HG03460 (cell line): ENCODE results near the gene TMEM95.

Experiments used
- ATAC-seq: cut with Tn5 transposase; IDR thresholded peaks from one replicate; pipeline ENCODE4 v1.9.1; 2021; ENCODE audit not compliant: unreplicated experiment

Gene TMEM95

GRCh38 chr17:7355053-7355452 lies at the start of gene TMEM95:
TMEM95 (plus strand) TSS chr17:7355156; CDS start chr17:7355205, 49 bp downstream.
- no peak for ATAC-seq

GRCh38 chr17:7306911-7307685 lies 47.9 kb upstream of the TMEM95 start, which contains the start of gene EIF5A:
EIF5A (plus strand) TSS chr17:7307628; CDS start chr17:7309636, 2,008 bp downstream.
- peak; percentile 56 for ATAC-seq

GRCh38 chr17:7307686-7308624 lies 47.0 kb upstream of the TMEM95 start:
- ATAC-seq = no peak

- no peak for ATAC-seq
Measured at GRCh38 chr17:7308625-7309433, 46.1 kb upstream of the TMEM95 start.

- no peak for ATAC-seq
Measured at GRCh38 chr17:7309628-7310027, 45.3 kb upstream of the TMEM95 start.

- ATAC-seq = no peak
Measured at GRCh38 chr17:7311110-7311705, 43.7 kb upstream of the TMEM95 start.

- ATAC-seq = no peak
Measured at GRCh38 chr17:7312432-7313087, 42.4 kb upstream of the TMEM95 start.

GRCh38 chr17:7313088-7313889 lies 41.7 kb upstream of the TMEM95 start:
- no peak for ATAC-seq

- ATAC-seq = no peak
Measured at GRCh38 chr17:7313890-7314718, 40.9 kb upstream of the TMEM95 start.

GRCh38 chr17:7314719-7315569 lies 40.0 kb upstream of the TMEM95 start, which contains the start of gene GPS2:
GPS2 (minus strand) TSS chr17:7315360; CDS start chr17:7315052, 308 bp downstream.
- ATAC-seq = peak; percentile 77

GRCh38 chr17:7315570-7316235 lies 39.3 kb upstream of the TMEM95 start:
- ATAC-seq = no peak

- ATAC-seq = no peak
Measured at GRCh38 chr17:7317161-7317803, 37.7 kb upstream of the TMEM95 start.

- no peak for ATAC-seq
Measured at GRCh38 chr17:7318121-7318860, 36.7 kb upstream of the TMEM95 start.

- no peak for ATAC-seq
Measured at GRCh38 chr17:7321466-7321865, 33.5 kb upstream of the TMEM95 start.

GRCh38 chr17:7322520-7323194 lies 32.3 kb upstream of the TMEM95 start:
- no peak for ATAC-seq
